Stomach smooth muscle (tissue), 2 donors: ENCODE data around the gene GPRIN3.

Experiments used
- H3K27ac ChIP-seq: one replicate; pipeline ENCODE4 v1.7.0; 2013; ENCODE audit warnings: mild to moderate bottlenecking, low read length, inconsistent platforms
- H3K27me3 ChIP-seq, 2 donors: one replicate each; pipeline ENCODE4 v1.7.0; 2013; ENCODE audit warnings: low read length in 2 of 2; ENCODE audit not compliant: insufficient read depth in 2 of 2, control insufficient read depth in 1 of 2
- H3K36me3 ChIP-seq, 2 donors: one replicate each; pipeline ENCODE4 v1.7.0; 2013; ENCODE audit warnings: low read length in 2 of 2; ENCODE audit not compliant: control insufficient read depth in 2 of 2, insufficient read depth in 2 of 2
- H3K4me1 ChIP-seq: one replicate; pipeline ENCODE4 v1.7.0; 2013; ENCODE audit warnings: low read length; ENCODE audit not compliant: control insufficient read depth, insufficient read depth
- H3K4me3 ChIP-seq, 2 donors: one replicate each; pipeline ENCODE4 v1.7.0; 2013; ENCODE audit warnings: low read length in 2 of 2
- H3K9ac ChIP-seq, 2 donors: one replicate each; pipeline ENCODE4 v1.7.0; 2013; ENCODE audit warnings: low read length in 2 of 2, mild to moderate bottlenecking in 1 of 2
- H3K9me3 ChIP-seq, 2 donors: one replicate each; pipeline ENCODE4 v1.7.0; 2013; ENCODE audit warnings: low read length in 2 of 2; ENCODE audit not compliant: control insufficient read depth in 2 of 2
- donor health status: healthy.
- donor health status: Pancreatic carcinoma.

Gene GPRIN3

GRCh38 chr4:89290727-89291516 is 16.7 kb downstream of the GPRIN3 start:
- Histone ChIP-seq H3K4me1 (no peaks in the 10 kb centered on the region), H3K9me3 (no peaks in the 10 kb centered on the region), H3K4me3 (no peak overlapping the region), H3K27me3 (no peaks in the 10 kb centered on the region), H3K36me3 (no peaks in the 10 kb centered on the region), H3K9ac (no peak overlapping the region), H3K27ac (no peak overlapping the region)

GRCh38 chr4:89289312-89289711 is 18.3 kb downstream of the GPRIN3 start:
- Histone ChIP-seq H3K9ac (no peak overlapping the region), H3K27me3 (no peaks in the 10 kb centered on the region), H3K4me3 (no peak overlapping the region), H3K36me3 (no peaks in the 10 kb centered on the region), H3K27ac (no peak overlapping the region), H3K4me1 (no peaks in the 10 kb centered on the region), H3K9me3 (no peaks in the 10 kb centered on the region)

- H3K9ac ChIP-seq: no peak overlapping the region
- no peaks in the 10 kb centered on the region for H3K4me1 ChIP-seq
- no peaks in the 10 kb centered on the region for H3K27me3 ChIP-seq
- H3K27ac ChIP-seq: no peak overlapping the region
- H3K36me3 ChIP-seq: no peaks in the 10 kb centered on the region
- no peaks in the 10 kb centered on the region for H3K9me3 ChIP-seq
- no peak overlapping the region for H3K4me3 ChIP-seq
Measured at GRCh38 chr4:89288430-89288829, 19.2 kb downstream of the GPRIN3 start.

GRCh38 chr4:89287945-89288344 is 19.7 kb downstream of the GPRIN3 start:
- Histone ChIP-seq H3K27me3 (no peaks in the 10 kb centered on the region), H3K4me1 (no peaks in the 10 kb centered on the region), H3K27ac (no peak overlapping the region)

GRCh38 chr4:89285745-89286144 is 21.9 kb downstream of the GPRIN3 start:
- Histone ChIP-seq H3K9me3 (no peaks in the 10 kb centered on the region), H3K27ac (no peak overlapping the region), H3K9ac (no peak overlapping the region)

More at GRCh38 chr4:89287945-89288344, 19.7 kb downstream of the GPRIN3 start:
- Histone ChIP-seq H3K4me3 (no peak overlapping the region), H3K36me3 (no peaks in the 10 kb centered on the region), H3K9me3 (no peaks in the 10 kb centered on the region), H3K9ac (no peak overlapping the region)

GRCh38 chr4:89284828-89285227 is 22.8 kb downstream of the GPRIN3 start:
- no peak overlapping the region for H3K9ac ChIP-seq
- H3K27ac ChIP-seq: no peak overlapping the region
- no peak overlapping the region for H3K4me3 ChIP-seq
- no peaks in the 10 kb centered on the region for H3K27me3 ChIP-seq
- H3K4me1 ChIP-seq: no peaks in the 10 kb centered on the region
- H3K36me3 ChIP-seq: no peaks in the 10 kb centered on the region
- H3K9me3 ChIP-seq: no peaks in the 10 kb centered on the region

More at GRCh38 chr4:89285745-89286144, 21.9 kb downstream of the GPRIN3 start:
- Histone ChIP-seq H3K27me3 (no peaks in the 10 kb centered on the region), H3K4me1 (no peaks in the 10 kb centered on the region), H3K36me3 (no peaks in the 10 kb centered on the region), H3K4me3 (no peak overlapping the region)

- no peak overlapping the region for H3K4me3 ChIP-seq
- H3K9me3 ChIP-seq: no peaks in the 10 kb centered on the region
- H3K9ac ChIP-seq: no peak overlapping the region
- no peaks in the 10 kb centered on the region for H3K4me1 ChIP-seq
- no peaks in the 10 kb centered on the region for H3K36me3 ChIP-seq
- H3K27me3 ChIP-seq: no peaks in the 10 kb centered on the region
- H3K27ac ChIP-seq: no peak overlapping the region
Measured at GRCh38 chr4:89284020-89284424, 23.6 kb downstream of the GPRIN3 start.

GRCh38 chr4:89283226-89284009 is 24.2 kb downstream of the GPRIN3 start:
- no peaks in the 10 kb centered on the region for H3K27me3 ChIP-seq
- no peak overlapping the region for H3K27ac ChIP-seq
- no peaks in the 10 kb centered on the region for H3K36me3 ChIP-seq
- no peaks in the 10 kb centered on the region for H3K4me1 ChIP-seq
- no peaks in the 10 kb centered on the region for H3K9me3 ChIP-seq
- H3K9ac ChIP-seq: no peak overlapping the region
- no peak overlapping the region for H3K4me3 ChIP-seq

GRCh38 chr4:89279385-89279784 is 28.2 kb downstream of the GPRIN3 start:
- Histone ChIP-seq H3K4me3 (no peak overlapping the region), H3K27me3 (no peaks in the 10 kb centered on the region), H3K27ac (no peak overlapping the region), H3K9ac (no peak overlapping the region), H3K4me1 (no peaks in the 10 kb centered on the region), H3K9me3 (peaks cover 0 to 2% of the 10 kb centered on the region in 2 donors), H3K36me3 (no peaks in the 10 kb centered on the region)

GRCh38 chr4:89277412-89277811 is 30.2 kb downstream of the GPRIN3 start:
- no peaks in the 10 kb centered on the region for H3K4me1 ChIP-seq
- no peaks in the 10 kb centered on the region for H3K27me3 ChIP-seq
- H3K4me3 ChIP-seq: no peak overlapping the region
- H3K9me3 ChIP-seq: peaks cover 0 to 2% of the 10 kb centered on the region in 2 donors
- no peak overlapping the region for H3K9ac ChIP-seq
- no peaks in the 10 kb centered on the region for H3K36me3 ChIP-seq
- H3K27ac ChIP-seq: no peak overlapping the region

- Histone ChIP-seq H3K9ac (no peak overlapping the region), H3K27me3 (no peaks in the 10 kb centered on the region), H3K9me3 (peaks cover 0 to 2% of the 10 kb centered on the region in 2 donors), H3K4me3 (no peak overlapping the region), H3K4me1 (no peaks in the 10 kb centered on the region), H3K36me3 (no peaks in the 10 kb centered on the region), H3K27ac (no peak overlapping the region)
Measured at GRCh38 chr4:89276296-89276695, 31.3 kb downstream of the GPRIN3 start.
